ENCODE data around the gene LMF1. TPM values are rescaled to one million over a fixed set of nuclear protein-coding genes. Genes with fewer than 3 reads are reported as not detected.

The LMF1 gene
- total and polyA plus RNA-seq, 5 donors from 2014 or later: 9.9 to 40.0 (median 12.4) TPM

- H3K27ac Mint-ChIP-seq: no peak overlapping the region
These were observed 60.6 kb downstream of the LMF1 start for GRCh38 chr16:910181-910580.

GRCh38 chr16:909281-910000, 61.3 kb downstream of the LMF1 start:
- ATAC-seq (ENCODE audit: low read depth in 2 of 2): no peak
- Mint-ChIP-seq H3K9me3 (peaks cover 0 to 3% (median 0%) of the 10 kb centered on the region in 7 donors), H3K27me3 (no peaks in the 10 kb centered on the region)

More at GRCh38 chr16:910181-910580, 60.6 kb downstream of the LMF1 start:
- H3K27ac ChIP-seq (ENCODE audit: insufficient read depth, low read length, poor library complexity, severe bottlenecking): no peak overlapping the region
- DNase-seq: no peak
- no peaks in the 10 kb centered on the region for H3K27me3 ChIP-seq (ENCODE audit: control insufficient read depth, insufficient read depth, low read length)
- Mint-ChIP-seq H3K9me3 (peaks cover 0 to 4% (median 0%) of the 10 kb centered on the region in 7 donors), H3K4me1 (peaks cover 0 to 2% (median 0%) of the 10 kb centered on the region in 4 donors), H3K4me3 (no peak overlapping the region), H3K36me3 (peaks cover 29% of the 10 kb centered on the region), H3K27me3 (no peaks in the 10 kb centered on the region)
- no peak overlapping the region for H3K4me3 ChIP-seq (ENCODE audit: low read depth, low read length)
- no peaks in the 10 kb centered on the region for H3K9me3 ChIP-seq (ENCODE audit: control insufficient read depth in 2 of 2, low read length in 2 of 2)
- ATAC-seq (ENCODE audit: low read depth in 2 of 2): no peak
- H3K36me3 ChIP-seq (ENCODE audit: control insufficient read depth, insufficient read depth, low read length): peaks cover 14% of the 10 kb centered on the region
- H3K4me1 ChIP-seq (ENCODE audit: control insufficient read depth, insufficient read depth, low read length, poor library complexity, severe bottlenecking): no peaks in the 10 kb centered on the region

GRCh38 chr16:908526-909155, 62.1 kb downstream of the LMF1 start:
- H3K4me3 Mint-ChIP-seq: no peak overlapping the region
- DNase-seq: no peak

More at GRCh38 chr16:909281-910000, 61.3 kb downstream of the LMF1 start:
- Mint-ChIP-seq H3K27ac (peak overlapping the region in 2 of 3 donors; percentile 26 to 61), H3K4me1 (peaks cover 0 to 2% (median 0%) of the 10 kb centered on the region in 4 donors), H3K36me3 (peaks cover 30% of the 10 kb centered on the region), H3K4me3 (peak overlapping the region in 1 of 4 donors; percentile 43)
- Histone ChIP-seq H3K4me3 (ENCODE audit: low read depth, low read length) (no peak overlapping the region), H3K36me3 (ENCODE audit: control insufficient read depth, insufficient read depth, low read length) (peaks cover 14% of the 10 kb centered on the region), H3K27me3 (ENCODE audit: control insufficient read depth, insufficient read depth, low read length) (no peaks in the 10 kb centered on the region), H3K9me3 (ENCODE audit: control insufficient read depth in 2 of 2, low read length in 2 of 2) (no peaks in the 10 kb centered on the region), H3K27ac (ENCODE audit: insufficient read depth, low read length, poor library complexity, severe bottlenecking) (no peak overlapping the region), H3K4me1 (ENCODE audit: control insufficient read depth, insufficient read depth, low read length, poor library complexity, severe bottlenecking) (no peaks in the 10 kb centered on the region)
- no peak for DNase-seq

GRCh38 chr16:907842-908241, 62.9 kb downstream of the LMF1 start:
- H3K27ac Mint-ChIP-seq: no peak overlapping the region
- DNase-seq: no peak
- H3K4me3 ChIP-seq (ENCODE audit: low read depth, low read length): no peak overlapping the region

More at GRCh38 chr16:908526-909155, 62.1 kb downstream of the LMF1 start:
- no peaks in the 10 kb centered on the region for H3K27me3 Mint-ChIP-seq
- H3K4me1 Mint-ChIP-seq: peaks cover 0 to 2% (median 0%) of the 10 kb centered on the region in 4 donors
- H3K36me3 Mint-ChIP-seq: peaks cover 30% of the 10 kb centered on the region
- peak overlapping the region in 1 of 3 donors; percentile 26 for H3K27ac Mint-ChIP-seq
- Histone ChIP-seq H3K4me1 (ENCODE audit: control insufficient read depth, insufficient read depth, low read length, poor library complexity, severe bottlenecking) (no peaks in the 10 kb centered on the region), H3K27ac (ENCODE audit: insufficient read depth, low read length, poor library complexity, severe bottlenecking) (no peak overlapping the region), H3K9me3 (ENCODE audit: control insufficient read depth in 2 of 2, low read length in 2 of 2) (no peaks in the 10 kb centered on the region), H3K36me3 (ENCODE audit: control insufficient read depth, insufficient read depth, low read length) (peaks cover 14% of the 10 kb centered on the region), H3K27me3 (ENCODE audit: control insufficient read depth, insufficient read depth, low read length) (no peaks in the 10 kb centered on the region), H3K4me3 (ENCODE audit: low read depth, low read length) (no peak overlapping the region)
- peaks cover 0 to 3% (median 0%) of the 10 kb centered on the region in 7 donors for H3K9me3 Mint-ChIP-seq
- ATAC-seq (ENCODE audit: low read depth in 2 of 2): no peak

GRCh38 chr16:907361-907760, 63.4 kb downstream of the LMF1 start:
- Histone ChIP-seq H3K4me3 (ENCODE audit: low read depth, low read length) (no peak overlapping the region), H3K9me3 (ENCODE audit: control insufficient read depth in 2 of 2, low read length in 2 of 2) (no peaks in the 10 kb centered on the region), H3K27ac (ENCODE audit: insufficient read depth, low read length, poor library complexity, severe bottlenecking) (no peak overlapping the region), H3K4me1 (ENCODE audit: control insufficient read depth, insufficient read depth, low read length, poor library complexity, severe bottlenecking) (no peaks in the 10 kb centered on the region), H3K27me3 (ENCODE audit: control insufficient read depth, insufficient read depth, low read length) (no peaks in the 10 kb centered on the region), H3K36me3 (ENCODE audit: control insufficient read depth, insufficient read depth, low read length) (peaks cover 14% of the 10 kb centered on the region)
- H3K27me3 Mint-ChIP-seq: no peaks in the 10 kb centered on the region
- no peak overlapping the region for H3K4me3 Mint-ChIP-seq
- H3K4me1 Mint-ChIP-seq: peaks cover 0 to 2% (median 0%) of the 10 kb centered on the region in 4 donors
- no peak for DNase-seq
- peaks cover 30% of the 10 kb centered on the region for H3K36me3 Mint-ChIP-seq
- H3K27ac Mint-ChIP-seq: no peak overlapping the region
- ATAC-seq (ENCODE audit: low read depth in 2 of 2): no peak
- peaks cover 0 to 3% (median 0%) of the 10 kb centered on the region in 7 donors for H3K9me3 Mint-ChIP-seq

More at GRCh38 chr16:907842-908241, 62.9 kb downstream of the LMF1 start:
- peaks cover 14% of the 10 kb centered on the region for H3K36me3 ChIP-seq (ENCODE audit: control insufficient read depth, insufficient read depth, low read length)
- no peaks in the 10 kb centered on the region for H3K27me3 ChIP-seq (ENCODE audit: control insufficient read depth, insufficient read depth, low read length)
- H3K4me1 Mint-ChIP-seq: peaks cover 0 to 2% (median 0%) of the 10 kb centered on the region in 4 donors
- peaks cover 0 to 3% (median 0%) of the 10 kb centered on the region in 7 donors for H3K9me3 Mint-ChIP-seq
- H3K27ac ChIP-seq (ENCODE audit: insufficient read depth, low read length, poor library complexity, severe bottlenecking): no peak overlapping the region
- no peak overlapping the region for H3K4me3 Mint-ChIP-seq
- no peak for ATAC-seq (ENCODE audit: low read depth in 2 of 2)
- peaks cover 30% of the 10 kb centered on the region for H3K36me3 Mint-ChIP-seq
- H3K4me1 ChIP-seq (ENCODE audit: control insufficient read depth, insufficient read depth, low read length, poor library complexity, severe bottlenecking): no peaks in the 10 kb centered on the region
- no peaks in the 10 kb centered on the region for H3K27me3 Mint-ChIP-seq
- H3K9me3 ChIP-seq (ENCODE audit: control insufficient read depth in 2 of 2, low read length in 2 of 2): no peaks in the 10 kb centered on the region

GRCh38 chr16:906296-906695, 64.5 kb downstream of the LMF1 start:
- Mint-ChIP-seq H3K9me3 (peaks cover 0 to 3% (median 0%) of the 10 kb centered on the region in 7 donors), H3K27ac (no peak overlapping the region), H3K36me3 (peaks cover 30% of the 10 kb centered on the region), H3K4me1 (peaks cover 0 to 2% (median 0%) of the 10 kb centered on the region in 4 donors), H3K27me3 (no peaks in the 10 kb centered on the region), H3K4me3 (no peak overlapping the region)
- no peak for ATAC-seq (ENCODE audit: low read depth in 2 of 2)
- Histone ChIP-seq H3K36me3 (ENCODE audit: control insufficient read depth, insufficient read depth, low read length) (peaks cover 14% of the 10 kb centered on the region), H3K4me3 (ENCODE audit: low read depth, low read length) (no peak overlapping the region), H3K27me3 (ENCODE audit: control insufficient read depth, insufficient read depth, low read length) (no peaks in the 10 kb centered on the region), H3K27ac (ENCODE audit: insufficient read depth, low read length, poor library complexity, severe bottlenecking) (no peak overlapping the region), H3K4me1 (ENCODE audit: control insufficient read depth, insufficient read depth, low read length, poor library complexity, severe bottlenecking) (no peaks in the 10 kb centered on the region), H3K9me3 (ENCODE audit: control insufficient read depth in 2 of 2, low read length in 2 of 2) (no peaks in the 10 kb centered on the region)
- no peak for DNase-seq

GRCh38 chr16:901715-902601, 68.8 kb downstream of the LMF1 start:
- H3K4me3 Mint-ChIP-seq: no peak overlapping the region
- H3K9me3 Mint-ChIP-seq: no peaks in the 10 kb centered on the region
- no peaks in the 10 kb centered on the region for H3K27me3 Mint-ChIP-seq
- peaks cover 20% of the 10 kb centered on the region for H3K36me3 Mint-ChIP-seq
- Histone ChIP-seq H3K4me3 (ENCODE audit: low read depth, low read length) (no peak overlapping the region), H3K9me3 (ENCODE audit: control insufficient read depth in 2 of 2, low read length in 2 of 2) (no peaks in the 10 kb centered on the region), H3K27ac (ENCODE audit: insufficient read depth, low read length, poor library complexity, severe bottlenecking) (no peak overlapping the region), H3K36me3 (ENCODE audit: control insufficient read depth, insufficient read depth, low read length) (peaks cover 4% of the 10 kb centered on the region), H3K27me3 (ENCODE audit: control insufficient read depth, insufficient read depth, low read length) (no peaks in the 10 kb centered on the region), H3K4me1 (ENCODE audit: control insufficient read depth, insufficient read depth, low read length, poor library complexity, severe bottlenecking) (no peaks in the 10 kb centered on the region)
- DNase-seq (no peak), ATAC-seq (ENCODE audit: low read depth in 2 of 2) (no peak)
- H3K27ac Mint-ChIP-seq: no peak overlapping the region
- peaks cover 0 to 4% (median 0%) of the 10 kb centered on the region in 4 donors for H3K4me1 Mint-ChIP-seq
